HG02623 (cell line): ENCODE data around the gene MLEC.
A peak's percentile ranks its signal among the peaks of the same experiment; 100 is the strongest.
"Not testable (repeated sequence)": the region's sequence is repeated elsewhere in the genome, so short reads cannot be mapped to it uniquely, and the experiment has no call there.

Experiments used
- ATAC-seq: cut with Tn5 transposase; IDR thresholded peaks from one replicate; pipeline ENCODE4 v1.9.1; 2021; ENCODE audit warnings: moderate library complexity; ENCODE audit not compliant: unreplicated experiment

MLEC gene

DNA sequence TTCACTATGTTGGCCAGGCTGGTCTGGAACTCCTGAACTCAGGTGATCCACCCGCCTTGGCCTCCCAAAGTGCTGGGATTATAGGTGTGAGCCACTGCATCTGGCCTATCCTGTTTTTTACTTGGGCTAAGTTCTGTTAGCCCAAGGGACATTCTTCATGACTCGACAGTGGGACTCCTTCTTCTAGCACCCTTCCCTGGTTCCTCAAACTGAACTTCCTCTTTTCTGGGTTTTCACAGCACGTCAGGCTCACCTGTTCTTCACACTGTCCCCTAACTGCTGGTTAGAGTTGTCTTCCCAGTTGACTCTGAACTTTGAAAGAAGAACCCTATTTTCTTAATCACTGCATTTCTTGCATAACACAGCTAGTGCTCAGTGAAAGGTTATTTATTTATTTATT lies 24.1 kb upstream of the MLEC start:
- ATAC-seq = no peak

DNA sequence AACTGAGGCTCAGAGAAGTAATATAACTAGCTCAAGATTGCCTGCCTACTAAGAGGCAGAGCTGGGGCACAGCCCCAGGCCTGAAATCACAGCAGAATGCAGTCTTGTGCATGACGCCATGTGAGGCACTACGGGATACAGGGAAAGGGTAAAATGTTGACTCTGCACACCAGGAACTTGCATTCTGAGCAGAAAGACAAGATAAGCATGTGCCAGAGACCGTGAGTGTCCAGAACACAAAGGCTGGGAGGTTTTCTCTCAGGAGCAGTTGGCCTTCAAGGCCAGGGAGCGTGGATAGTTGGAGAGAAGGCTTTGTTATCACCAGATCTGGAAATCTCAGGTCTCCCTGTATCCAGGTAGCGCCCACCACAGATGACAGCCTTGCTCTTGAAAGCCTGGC lies 23.2 kb upstream of the MLEC start:
- no peak for ATAC-seq

DNA sequence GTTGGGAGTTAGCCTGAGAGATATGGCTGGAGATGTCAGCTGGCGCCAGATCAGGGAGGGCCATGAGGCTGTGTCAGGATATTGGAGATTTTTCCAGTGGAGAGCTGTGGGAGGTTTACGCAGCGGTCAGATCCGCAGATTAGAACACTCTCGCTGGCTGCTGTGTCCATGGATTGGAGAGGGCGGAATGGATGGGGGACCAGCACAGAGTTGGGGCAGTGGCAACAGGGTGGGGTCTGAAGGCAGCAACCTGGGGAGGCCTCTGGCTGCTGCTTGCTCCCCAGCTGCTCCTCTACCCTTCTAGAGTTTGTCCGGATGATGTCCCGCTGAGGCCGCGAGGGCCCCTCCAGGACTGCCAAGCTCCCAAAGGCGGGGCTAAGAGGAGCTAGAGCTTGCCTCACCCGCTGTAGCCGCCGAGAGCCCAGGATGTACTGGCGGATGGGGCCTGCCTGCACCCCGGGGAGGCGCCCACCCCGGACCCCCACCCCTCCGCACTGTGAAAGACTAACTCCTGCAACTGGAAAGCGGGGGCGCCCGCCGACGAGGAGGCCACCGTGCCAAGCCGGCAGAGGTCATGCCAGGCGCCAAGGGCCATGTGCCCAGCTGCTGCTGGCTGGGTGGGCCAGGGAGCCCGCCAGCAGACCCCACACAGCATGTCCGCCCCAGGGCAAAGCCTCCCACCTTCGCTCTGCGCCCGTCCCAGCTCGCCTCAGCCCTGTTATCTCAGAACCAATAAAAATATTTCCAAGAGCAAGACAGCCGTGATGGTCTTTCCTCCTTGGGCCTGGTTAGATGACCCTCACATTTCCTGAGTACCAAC lies 20.2 kb upstream of the MLEC start:
- no peak for ATAC-seq

DNA sequence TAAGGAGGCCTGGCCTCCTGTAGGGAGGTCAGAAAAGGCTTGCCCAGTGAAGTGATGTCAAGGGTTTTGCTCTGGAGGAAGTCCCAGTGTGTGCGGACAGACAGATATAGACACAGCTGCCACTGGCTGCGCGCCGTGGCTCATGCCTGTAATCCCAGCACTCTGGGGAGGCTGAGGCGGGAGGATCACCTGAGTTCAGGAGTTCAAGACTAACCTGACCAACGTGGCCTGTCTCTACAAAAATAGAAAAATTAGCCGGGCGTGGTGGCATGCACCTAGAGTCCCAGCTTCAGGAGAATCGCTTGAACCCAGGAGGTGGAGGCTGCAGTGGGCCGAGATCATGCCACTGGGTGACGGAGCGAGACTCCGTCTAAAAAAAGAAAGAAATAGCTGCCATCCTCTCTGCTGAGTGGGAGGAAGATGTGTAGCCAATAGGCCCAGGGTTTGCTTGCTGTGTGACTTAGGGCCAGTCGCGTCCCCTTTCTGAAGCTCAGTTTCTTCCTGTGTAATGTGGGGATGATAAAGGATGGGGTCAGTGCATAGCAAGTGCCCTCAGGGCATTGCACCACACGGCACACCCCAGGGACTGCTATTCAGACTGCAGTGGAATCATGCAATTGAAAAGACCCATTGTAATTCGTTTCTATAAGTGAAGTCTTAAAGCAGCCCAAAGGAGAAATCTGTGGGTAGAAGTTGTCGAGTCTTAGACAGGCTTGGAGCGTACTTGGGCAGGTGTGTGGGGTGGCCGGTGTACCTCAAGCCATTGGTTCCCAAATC lies 18.7 kb upstream of the MLEC start:
- no peak for ATAC-seq

DNA sequence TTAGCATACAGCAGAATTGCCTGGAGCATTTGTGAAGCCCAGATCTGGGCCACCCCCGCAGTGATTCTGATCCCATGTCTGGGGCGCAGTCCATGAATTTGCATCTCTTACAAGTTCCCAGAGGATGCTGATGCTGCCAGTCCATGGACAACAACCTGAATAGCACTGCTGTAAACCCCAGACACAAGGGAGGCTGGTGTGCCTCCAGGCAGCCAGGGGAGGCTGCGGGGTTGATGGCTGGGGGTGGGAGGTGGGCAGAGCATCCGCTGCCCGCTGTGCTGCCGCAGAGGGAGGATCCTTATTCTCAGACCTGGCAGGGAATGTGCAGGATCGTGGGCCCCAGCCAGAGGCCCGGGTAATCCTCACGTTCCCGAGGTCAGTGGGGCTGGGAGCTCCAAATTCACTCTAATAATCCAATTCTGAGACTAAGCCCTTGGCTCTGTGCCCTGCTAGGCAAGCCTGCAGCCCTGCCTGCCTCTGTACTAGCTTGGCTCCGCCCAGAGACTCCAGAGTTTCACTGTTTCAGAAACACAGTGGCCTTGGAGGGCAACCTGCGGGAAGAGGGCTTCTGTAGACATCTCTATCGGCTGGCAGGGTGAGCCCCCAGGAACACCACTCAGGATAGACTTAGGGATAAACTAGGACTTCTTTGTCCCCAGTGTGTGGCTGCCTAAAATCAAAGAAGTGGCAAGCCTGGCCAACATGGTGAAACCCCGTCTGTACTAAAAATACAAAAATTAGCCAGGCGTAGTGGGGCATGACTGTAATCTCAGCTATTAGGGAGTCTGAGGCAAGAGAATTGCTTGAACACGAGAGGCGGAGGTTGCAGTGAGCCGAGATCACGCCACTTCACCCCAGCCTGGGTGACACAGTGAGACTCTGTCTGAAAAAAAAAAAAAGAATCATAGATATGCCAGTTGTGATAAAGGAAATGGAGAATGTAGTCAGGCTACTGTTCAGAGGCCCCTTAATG lies 17.8 kb upstream of the MLEC start:
- peak; percentile 44 for ATAC-seq

DNA sequence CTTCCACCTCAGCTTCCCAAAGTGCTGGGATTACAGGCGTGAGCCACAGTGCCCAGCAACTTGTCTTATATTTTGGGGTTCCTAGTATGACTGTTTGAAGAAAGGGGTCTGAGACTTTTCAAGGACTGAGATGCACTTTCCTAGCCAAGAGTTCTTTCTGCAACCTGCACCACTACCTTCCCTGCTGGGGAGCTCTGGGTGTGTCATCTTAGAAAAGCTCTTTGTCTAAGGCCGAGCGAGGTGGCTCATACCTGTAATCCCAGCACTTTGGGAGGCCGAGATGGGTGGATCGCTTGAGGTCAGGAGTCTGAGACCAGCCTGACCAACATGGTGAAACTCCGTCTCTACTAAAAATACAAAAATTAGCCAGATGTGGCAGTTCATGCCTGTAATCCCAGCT lies 16.7 kb upstream of the MLEC start:
- not testable (repeated sequence) for ATAC-seq

DNA sequence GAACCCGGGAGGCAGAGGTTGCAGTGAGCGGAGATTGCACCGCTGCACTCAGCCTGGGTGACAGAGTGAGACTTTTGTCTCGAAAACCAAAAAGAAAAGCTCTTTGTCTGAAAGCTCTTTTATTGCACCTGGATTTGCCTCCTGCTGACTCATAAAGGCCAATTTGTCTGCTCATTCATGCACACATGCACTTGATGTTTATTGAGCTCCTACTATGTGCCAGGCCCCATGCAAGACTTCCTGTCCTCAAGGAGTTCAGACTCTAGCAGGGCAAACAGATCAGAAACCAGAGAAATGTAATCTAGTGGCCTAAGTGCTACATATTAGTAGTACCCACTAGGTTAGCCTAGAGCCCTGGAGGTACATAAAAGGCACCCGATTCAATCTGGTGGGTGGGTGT lies 16.3 kb upstream of the MLEC start:
- ATAC-seq = no peak

DNA sequence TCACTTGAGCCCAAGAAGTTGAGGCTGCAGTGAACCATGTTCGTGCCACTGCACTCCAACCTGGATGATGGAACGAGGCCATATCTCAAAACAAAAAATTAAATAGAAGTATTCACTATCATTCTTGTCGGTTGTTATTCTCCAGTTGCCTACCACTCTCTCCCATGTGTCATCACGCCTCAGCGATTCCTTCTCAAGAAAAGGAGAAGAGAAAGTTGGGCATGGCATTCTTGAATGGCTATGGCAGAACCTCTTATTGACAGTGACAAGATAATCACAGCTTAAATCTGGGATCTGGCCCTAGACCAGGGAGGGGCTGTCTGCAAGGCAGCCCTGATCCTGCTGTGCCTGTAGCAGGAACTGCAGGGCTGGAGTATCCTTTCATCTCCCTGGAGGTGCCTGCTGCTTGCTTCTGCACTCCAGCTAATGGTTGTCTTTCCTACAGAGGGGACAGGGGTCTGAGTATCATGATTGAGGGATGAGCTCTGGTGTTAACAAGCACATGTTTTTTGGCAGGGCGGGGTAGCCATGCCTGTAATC lies 12.8 kb upstream of the MLEC start:
- ATAC-seq = no peak

DNA sequence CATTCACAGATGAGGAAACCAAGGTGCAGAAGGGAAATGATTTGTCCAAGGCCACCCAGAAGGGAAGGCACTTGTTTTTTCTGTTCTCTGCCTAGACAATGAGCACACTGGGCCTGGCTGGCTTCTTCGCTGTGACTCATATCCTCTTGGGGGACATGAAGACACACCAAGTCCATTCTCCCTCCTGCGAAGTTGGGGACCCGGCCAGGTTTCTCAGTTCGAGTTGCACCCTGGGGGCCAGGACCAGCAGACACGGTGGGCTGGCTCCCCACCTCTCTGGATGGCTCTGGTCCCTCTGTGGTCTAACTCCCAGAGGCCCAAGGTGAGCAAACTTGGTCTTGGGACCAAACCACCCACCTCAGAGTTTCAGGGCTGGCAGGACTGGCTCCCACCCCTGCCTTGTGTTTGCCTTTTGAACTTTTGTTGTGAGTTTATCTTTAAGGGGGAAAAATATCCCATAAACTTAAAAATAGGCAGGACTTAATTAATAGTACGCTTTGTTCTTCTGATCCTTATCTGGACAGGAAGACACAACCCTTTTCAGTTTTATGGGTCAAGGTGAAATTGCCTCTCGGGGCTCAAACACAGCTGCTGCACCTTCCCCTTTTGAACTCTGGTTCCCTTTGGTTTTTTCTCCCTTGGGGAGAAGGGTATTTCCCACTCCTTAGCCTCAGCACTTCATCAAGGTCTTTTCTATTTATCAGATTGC lies 9.0 kb upstream of the MLEC start:
- no peak for ATAC-seq

DNA sequence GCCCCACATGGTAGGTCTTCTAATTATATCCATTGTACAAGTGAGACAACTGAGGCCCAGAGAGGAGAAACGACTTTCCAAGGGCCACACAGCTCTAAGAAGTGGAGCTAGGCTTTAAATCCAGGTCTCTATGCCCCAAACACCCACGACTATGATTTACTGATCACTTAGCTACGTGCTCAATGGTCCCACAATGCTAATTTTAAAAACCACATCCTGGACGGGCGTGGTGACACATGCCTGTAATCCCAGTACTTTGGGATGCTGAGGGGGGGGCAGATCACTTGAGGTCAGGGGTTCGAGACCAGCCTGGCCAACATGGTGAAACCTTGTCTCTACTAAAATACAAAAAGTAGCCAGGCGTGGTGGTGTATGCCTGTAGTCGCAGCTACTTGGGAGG lies 8.4 kb upstream of the MLEC start:
- ATAC-seq = no peak

DNA sequence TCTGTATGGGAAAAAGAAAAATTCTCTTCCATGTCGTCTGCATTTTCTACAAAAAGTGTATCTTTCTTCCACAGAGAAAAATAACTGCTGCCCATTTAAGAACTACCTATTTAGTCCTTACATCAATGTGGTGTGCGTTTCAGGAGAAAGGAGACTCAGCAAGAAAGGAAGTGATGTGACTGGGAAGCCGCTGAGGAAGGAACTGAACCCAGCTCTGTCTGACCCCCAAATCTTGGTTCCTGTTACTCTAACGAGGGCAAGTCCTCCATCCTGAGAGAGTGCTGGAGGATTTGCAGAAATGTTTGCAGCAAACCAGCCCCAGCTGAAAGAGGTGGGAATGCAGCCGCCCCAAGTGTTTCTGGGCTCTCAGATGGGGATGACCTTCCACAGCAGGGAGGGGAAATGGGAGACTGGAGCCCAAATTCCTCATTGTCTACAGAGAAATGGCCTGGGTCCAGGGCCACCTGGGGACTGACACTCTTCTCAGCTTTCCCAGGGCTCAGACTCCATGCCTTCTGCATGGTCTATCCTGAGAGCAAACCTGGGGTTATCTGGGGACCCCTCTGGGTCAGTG lies 6.7 kb upstream of the MLEC start:
- ATAC-seq = no peak

DNA sequence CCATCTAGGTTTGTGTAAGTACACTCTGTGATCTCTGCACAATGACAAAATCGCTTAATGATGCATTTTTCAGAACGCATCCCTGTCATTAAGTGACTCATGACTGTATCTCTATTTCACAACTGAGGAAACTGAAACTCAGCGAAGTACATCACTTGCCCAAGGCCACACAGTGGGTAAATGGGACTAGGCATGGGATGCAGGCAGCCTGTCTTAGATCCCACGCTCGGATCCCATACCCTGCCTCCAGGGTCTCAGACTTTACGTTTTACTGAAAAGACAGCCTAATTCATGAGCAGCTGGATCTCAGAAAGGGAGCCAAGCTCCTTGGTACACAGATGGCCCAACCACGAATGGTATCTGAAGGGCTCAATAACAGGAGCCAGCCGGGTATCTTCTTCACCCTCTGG lies 2.4 kb upstream of the MLEC start:
- no peak for ATAC-seq

DNA sequence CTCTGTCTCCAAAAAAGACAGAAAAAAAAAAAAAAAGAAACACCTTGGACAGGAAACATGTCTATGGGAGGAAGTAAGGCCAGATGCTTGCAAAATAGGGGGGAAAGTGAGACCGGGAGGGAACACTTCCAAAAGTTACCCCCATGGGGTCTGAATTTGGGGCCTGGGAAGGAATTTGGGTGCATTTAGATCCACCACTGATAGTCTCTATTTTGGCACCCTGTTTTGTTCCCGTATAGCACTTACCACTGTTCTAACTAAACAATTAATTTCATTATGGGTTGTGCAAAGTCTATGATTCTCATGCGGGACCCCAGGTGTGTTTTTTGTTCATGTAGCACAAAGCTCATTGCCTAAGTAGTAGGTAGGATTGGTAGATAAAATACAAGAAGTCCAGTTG lies 1.4 kb upstream of the MLEC start:
- no peak for ATAC-seq

DNA sequence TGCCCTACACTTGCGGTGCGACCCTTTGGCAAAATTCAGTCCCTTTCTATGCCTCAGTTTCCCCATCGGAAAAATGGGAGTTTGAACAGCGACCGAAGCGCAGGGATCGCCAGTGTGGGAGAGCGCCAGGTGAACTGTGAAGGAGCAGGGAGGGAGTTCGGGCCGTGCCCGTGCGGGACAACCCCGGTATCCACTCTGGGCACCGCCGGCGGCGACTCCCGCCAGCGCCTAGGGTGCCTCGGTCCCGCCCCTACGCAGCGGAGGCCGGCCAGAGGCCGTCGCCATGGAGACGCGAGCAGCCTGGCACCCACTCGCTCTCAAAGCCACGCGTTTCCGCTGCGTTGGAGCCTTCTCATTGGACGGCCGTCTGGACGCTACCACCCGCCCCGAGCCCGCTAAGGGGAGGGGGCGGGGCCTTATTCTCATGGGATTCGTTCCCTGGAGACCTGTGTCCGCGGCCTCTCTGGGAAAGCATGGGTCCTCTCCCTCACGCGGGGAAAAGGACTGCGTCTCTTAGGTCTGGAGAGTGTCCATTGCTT lies 729 bp upstream of the MLEC start:
- ATAC-seq = peak; percentile 66

DNA sequence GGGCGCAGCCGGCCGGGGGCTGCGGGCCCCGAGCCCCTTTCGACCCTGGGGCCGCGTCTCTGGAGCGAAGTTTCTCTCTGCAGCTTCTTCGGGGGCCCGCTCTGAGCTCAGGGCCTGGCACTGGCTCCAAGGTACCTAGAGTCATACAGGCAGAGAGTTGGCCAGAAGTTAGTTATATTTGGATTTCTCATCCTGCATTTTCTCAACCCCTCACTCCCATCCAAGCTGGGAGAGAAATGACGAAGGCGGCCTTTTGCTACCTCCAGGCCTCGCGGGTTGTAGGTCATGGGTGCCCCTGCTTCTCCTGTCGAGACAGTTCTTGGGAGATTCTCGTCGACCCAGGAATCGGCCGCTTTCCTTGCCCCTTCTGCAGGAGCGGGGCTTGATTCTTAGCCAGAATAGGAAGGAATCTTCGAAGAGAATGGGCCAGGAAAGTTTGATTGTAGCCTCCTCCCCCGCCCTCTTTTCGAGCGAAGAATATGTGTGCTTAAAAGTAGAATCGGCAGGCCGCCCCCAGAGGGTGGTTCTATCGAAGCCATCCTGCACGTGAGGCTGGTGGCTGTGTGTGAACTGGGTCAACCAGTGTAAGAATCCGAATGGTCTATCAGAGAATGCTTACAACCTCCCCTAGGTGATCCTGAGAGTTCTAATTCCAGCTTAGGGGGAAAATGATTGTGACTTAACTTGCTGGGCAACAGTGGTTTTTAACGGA lies 785 bp downstream of the MLEC start:
- no peak for ATAC-seq

DNA sequence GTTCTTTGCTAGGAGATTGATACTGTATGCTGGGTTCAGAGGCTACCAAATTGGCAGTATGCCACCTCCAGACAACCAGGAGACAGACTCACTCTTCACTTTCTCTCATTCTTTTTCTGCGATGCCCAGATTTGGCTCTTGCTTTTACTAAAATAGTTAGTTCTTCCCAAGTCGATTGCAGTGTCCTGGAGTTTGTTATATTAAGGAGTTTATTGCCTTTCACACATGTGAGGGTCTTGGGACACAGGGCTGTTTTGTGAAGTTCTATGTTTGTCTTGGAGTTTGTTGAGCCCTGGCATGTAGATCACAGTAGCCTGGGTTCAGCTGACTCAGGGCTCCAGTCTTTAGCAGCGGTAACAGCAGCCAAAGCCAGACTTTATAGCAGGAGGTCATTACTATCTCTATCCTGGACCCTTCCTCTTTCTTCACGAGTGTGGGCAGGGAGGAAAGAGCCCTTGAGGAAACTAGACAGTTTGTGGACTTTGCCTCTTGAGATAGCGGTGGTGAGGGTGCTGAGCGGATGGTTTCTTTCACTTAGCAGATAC lies 1.6 kb downstream of the MLEC start:
- no peak for ATAC-seq

DNA sequence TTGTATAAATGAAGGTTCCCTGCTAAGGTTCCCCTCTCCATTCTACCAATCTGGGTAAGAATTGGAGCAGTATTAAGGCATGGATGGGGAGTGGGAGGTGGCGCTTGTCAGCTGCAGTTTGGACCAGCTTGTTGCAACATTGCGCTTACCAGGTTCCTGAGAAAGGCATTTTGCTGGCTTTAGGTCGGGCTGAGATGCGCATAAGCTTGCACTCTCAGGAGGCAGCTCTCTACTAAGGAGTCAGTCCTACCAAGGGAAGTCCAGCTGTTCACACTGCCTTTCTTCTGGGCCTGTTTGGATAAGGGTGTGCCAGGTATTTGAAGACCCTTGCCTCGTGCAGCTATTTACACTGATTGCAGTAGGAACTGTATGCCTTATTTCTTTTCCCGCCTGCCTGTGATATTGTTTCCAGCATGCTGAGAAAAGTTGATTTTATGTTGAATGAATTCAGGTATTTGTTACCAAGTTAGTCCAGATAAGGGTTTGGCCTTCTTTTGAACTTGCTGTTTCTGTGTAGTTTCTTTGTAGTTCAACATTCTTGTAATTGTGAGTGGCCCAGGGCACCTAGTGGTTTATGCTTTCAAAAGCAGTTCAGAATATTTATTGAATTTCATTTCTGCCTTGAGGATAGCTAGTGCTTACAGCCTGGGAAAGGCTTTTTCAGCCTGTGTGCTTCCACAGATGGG lies 2.6 kb downstream of the MLEC start:
- ATAC-seq = no peak

DNA sequence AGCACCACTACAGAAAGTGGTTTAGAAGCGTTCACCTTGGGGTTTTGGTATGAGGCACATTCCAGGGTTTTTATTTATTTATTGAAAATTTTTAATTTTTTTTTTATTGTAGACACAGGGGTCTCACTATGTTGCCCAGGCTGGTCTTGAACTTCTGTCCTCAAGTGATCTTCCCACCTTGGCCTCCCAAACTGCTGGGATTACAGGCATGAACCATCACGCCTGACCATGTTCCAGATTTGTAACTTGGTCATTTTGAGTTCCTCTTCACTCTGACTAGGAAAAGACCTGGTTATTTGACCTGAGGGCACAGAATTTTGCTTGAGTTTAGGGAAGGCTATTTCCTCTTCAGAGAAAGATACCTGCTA lies 3.1 kb downstream of the MLEC start:
- no peak for ATAC-seq
